22Rv1 (cell line): ENCODE measurements around the gene COMMD1.

Experiments
- H3K27ac ChIP-seq: fragments of 450-650 bp; 2 replicates; pipeline ENCODE4 v1.5.1; 2017
- ZFX ChIP-seq: fragments of 450-650 bp; IDR thresholded peaks from 2 replicates; pipeline ENCODE4 v1.6.1; 2017; ENCODE audit warnings: antibody characterized with exemption, borderline replicate concordance
- TF ChIP-seq, protein P1 (sequence below): fragments of 450-650 bp; IDR thresholded peaks from 2 replicates; pipeline ENCODE4 v1.5.1; 2017; ENCODE audit warnings: mild to moderate bottlenecking

The COMMD1 gene

DNA sequence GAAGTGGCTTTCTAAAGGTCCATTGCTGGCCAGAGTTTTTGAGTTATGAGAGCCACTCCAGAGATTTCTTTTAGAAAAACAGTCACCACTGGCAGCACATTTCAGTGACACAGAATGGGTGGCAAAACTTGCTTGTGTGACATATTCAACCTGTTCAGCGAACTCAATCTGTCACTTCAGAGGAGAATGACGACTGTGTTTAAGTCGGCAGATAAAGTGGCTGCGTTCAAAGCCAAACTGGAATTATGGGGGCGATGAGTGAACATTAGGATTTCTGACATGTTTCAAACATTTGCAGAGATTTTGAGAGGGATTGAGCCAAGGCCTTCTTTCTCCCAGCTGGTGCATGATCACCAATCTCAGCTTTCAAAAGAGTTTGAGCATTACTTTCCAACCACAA, 150.9 kb downstream of the COMMD1 start:
- TF ChIP-seq, protein P1, sequence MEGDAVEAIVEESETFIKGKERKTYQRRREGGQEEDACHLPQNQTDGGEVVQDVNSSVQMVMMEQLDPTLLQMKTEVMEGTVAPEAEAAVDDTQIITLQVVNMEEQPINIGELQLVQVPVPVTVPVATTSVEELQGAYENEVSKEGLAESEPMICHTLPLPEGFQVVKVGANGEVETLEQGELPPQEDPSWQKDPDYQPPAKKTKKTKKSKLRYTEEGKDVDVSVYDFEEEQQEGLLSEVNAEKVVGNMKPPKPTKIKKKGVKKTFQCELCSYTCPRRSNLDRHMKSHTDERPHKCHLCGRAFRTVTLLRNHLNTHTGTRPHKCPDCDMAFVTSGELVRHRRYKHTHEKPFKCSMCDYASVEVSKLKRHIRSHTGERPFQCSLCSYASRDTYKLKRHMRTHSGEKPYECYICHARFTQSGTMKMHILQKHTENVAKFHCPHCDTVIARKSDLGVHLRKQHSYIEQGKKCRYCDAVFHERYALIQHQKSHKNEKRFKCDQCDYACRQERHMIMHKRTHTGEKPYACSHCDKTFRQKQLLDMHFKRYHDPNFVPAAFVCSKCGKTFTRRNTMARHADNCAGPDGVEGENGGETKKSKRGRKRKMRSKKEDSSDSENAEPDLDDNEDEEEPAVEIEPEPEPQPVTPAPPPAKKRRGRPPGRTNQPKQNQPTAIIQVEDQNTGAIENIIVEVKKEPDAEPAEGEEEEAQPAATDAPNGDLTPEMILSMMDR = no peak
- no peak for TF ChIP-seq ZFX
- H3K27ac ChIP-seq = no peak overlapping the region

GRCh38 chr2:62065243-62065642, 159.8 kb downstream of the COMMD1 start:
- TF ChIP-seq, protein P1 = no peak
- no peak for TF ChIP-seq ZFX
- no peak overlapping the region for H3K27ac ChIP-seq

GRCh38 chr2:62071126-62071598, 165.7 kb downstream of the COMMD1 start:
- no peak overlapping the region for H3K27ac ChIP-seq
- TF ChIP-seq, protein P1 = no peak
- no peak for TF ChIP-seq ZFX

- no peak for TF ChIP-seq ZFX
- TF ChIP-seq, protein P1 = no peak
These were observed 166.5 kb downstream of the COMMD1 start for GRCh38 chr2:62071760-62072680.

GRCh38 chr2:62074233-62074632, 168.8 kb downstream of the COMMD1 start:
- TF ChIP-seq ZFX = no peak
- TF ChIP-seq, protein P1 = no peak
- no peak overlapping the region for H3K27ac ChIP-seq

More at GRCh38 chr2:62071760-62072680, 166.5 kb downstream of the COMMD1 start:
- H3K27ac ChIP-seq = no peak overlapping the region

- no peak overlapping the region for H3K27ac ChIP-seq
- no peak for TF ChIP-seq ZFX
- TF ChIP-seq, protein P1 = no peak
These were observed 171.6 kb downstream of the COMMD1 start for GRCh38 chr2:62076980-62077638.
